Measurements from ENCODE around the gene ADM. TPM values are rescaled to one million over a fixed set of nuclear protein-coding genes. Genes with fewer than 3 reads are reported as not detected.

ADM gene
- total and polyA plus RNA-seq, 4 donors: 9.7 to 33.1 (median 22.7) TPM

GRCh38 chr11:10301656-10302358 lies 3.1 kb upstream of the ADM start:
- Histone ChIP-seq H3K4me3 (ENCODE audit: low read depth in 1 of 3, low read length in 3 of 3) (peak overlapping the region in 1 of 3 donors; percentile 63), H3K9me3 (ENCODE audit: control insufficient read depth in 4 of 4, low read length in 3 of 4) (no peaks in the 10 kb centered on the region)
- WGBS: 40% methylated on average over 9 of the region's 9 CpGs

DNA sequence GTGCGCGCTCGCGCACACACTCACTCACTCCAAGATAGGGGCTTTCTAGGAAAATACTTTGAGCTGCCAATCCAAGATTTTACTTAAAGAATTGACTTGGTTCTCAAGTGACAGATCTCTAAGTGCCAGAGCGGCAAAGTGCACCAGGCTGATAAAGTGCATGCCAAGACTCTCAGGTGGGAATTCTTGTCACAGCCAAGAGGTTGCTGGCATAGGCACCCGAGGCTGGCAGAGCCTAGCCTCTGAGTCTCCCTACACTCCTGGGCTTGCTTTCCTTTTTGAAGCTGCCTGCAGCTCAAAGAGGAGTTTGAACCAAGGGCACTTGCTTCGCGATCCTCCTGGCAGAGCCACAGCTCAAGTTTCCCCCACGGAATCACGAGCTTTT lies 2.5 kb upstream of the ADM start:
- WGBS: 31% methylated on average over 10 of the region's 10 CpGs
- no peak for DNase-seq (ENCODE audit: low spot score)
- H3K27me3 ChIP-seq (ENCODE audit: control insufficient read depth in 4 of 4, insufficient read depth in 4 of 4, low read length in 3 of 4): no peaks in the 10 kb centered on the region
- peak overlapping the region; percentile 84 to 96 for H3K27ac ChIP-seq (ENCODE audit: low read depth in 1 of 2, low read length in 2 of 2)
- H3K4me3 ChIP-seq (ENCODE audit: low read depth in 1 of 3, low read length in 3 of 3): peak overlapping the region; percentile 51 to 73 (median 63)
- peaks cover 6 to 36% (median 19%) of the 10 kb centered on the region in 4 donors for H3K4me1 ChIP-seq (ENCODE audit: control insufficient read depth in 4 of 4, insufficient read depth in 4 of 4, low read length in 3 of 4)
- H3K9ac ChIP-seq (ENCODE audit: low read depth in 1 of 2, low read length in 2 of 2): peak overlapping the region; percentile 57 to 91
- H3K9me3 ChIP-seq (ENCODE audit: control insufficient read depth in 4 of 4, low read length in 3 of 4): no peaks in the 10 kb centered on the region
- H3K36me3 ChIP-seq (ENCODE audit: control insufficient read depth in 4 of 4, insufficient read depth in 3 of 4, low read depth in 1 of 4, low read length in 3 of 4): no peaks in the 10 kb centered on the region
- no peak for TF ChIP-seq GABPA (IDR thresholded peaks at IDR 0.05 in 1 of 2, conservative IDR thresholded peaks at IDR 0.05 in 1 of 2)
- no peak for TF ChIP-seq TAF1 (conservative IDR thresholded peaks at IDR 0.05)
- TF ChIP-seq REST (IDR thresholded peaks at IDR 0.05): no peak
- no peak for TF ChIP-seq EGR1 (IDR thresholded peaks at IDR 0.05; ENCODE audit: low read depth in 2 of 2)
- TF ChIP-seq HNF4A (conservative IDR thresholded peaks at IDR 0.05): no peak
- no peak for TF ChIP-seq YY1 (IDR thresholded peaks at IDR 0.05)
- no peak for TF ChIP-seq HNF4G (IDR thresholded peaks at IDR 0.05)
- TF ChIP-seq, protein P1, sequence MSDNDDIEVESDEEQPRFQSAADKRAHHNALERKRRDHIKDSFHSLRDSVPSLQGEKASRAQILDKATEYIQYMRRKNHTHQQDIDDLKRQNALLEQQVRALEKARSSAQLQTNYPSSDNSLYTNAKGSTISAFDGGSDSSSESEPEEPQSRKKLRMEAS (IDR thresholded peaks at IDR 0.05): no peak
- TF ChIP-seq, protein P2, sequence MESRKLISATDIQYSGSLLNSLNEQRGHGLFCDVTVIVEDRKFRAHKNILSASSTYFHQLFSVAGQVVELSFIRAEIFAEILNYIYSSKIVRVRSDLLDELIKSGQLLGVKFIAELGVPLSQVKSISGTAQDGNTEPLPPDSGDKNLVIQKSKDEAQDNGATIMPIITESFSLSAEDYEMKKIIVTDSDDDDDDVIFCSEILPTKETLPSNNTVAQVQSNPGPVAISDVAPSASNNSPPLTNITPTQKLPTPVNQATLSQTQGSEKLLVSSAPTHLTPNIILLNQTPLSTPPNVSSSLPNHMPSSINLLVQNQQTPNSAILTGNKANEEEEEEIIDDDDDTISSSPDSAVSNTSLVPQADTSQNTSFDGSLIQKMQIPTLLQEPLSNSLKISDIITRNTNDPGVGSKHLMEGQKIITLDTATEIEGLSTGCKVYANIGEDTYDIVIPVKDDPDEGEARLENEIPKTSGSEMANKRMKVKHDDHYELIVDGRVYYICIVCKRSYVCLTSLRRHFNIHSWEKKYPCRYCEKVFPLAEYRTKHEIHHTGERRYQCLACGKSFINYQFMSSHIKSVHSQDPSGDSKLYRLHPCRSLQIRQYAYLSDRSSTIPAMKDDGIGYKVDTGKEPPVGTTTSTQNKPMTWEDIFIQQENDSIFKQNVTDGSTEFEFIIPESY (IDR thresholded peaks at IDR 0.05): no peak
- no peak for TF ChIP-seq SP1 (IDR thresholded peaks at IDR 0.05)

More at GRCh38 chr11:10301656-10302358, 3.1 kb upstream of the ADM start:
- H3K9ac ChIP-seq (ENCODE audit: low read depth in 1 of 2, low read length in 2 of 2): peak overlapping the region in 1 of 2 donors; percentile 91
- no peaks in the 10 kb centered on the region for H3K27me3 ChIP-seq (ENCODE audit: control insufficient read depth in 4 of 4, insufficient read depth in 4 of 4, low read length in 3 of 4)
- no peak for TF ChIP-seq RXRA (IDR thresholded peaks at IDR 0.05)
- no peak for TF ChIP-seq FOXA1 (IDR thresholded peaks at IDR 0.05)
- TF ChIP-seq, protein P2 (IDR thresholded peaks at IDR 0.05): no peak
- TF ChIP-seq NR2F2 (IDR thresholded peaks at IDR 0.05): no peak
- no peak for TF ChIP-seq ATF3 (IDR thresholded peaks at IDR 0.05)
- no peak for TF ChIP-seq GABPA (IDR thresholded peaks at IDR 0.05 in 1 of 2, conservative IDR thresholded peaks at IDR 0.05 in 1 of 2)
- no peak for TF ChIP-seq REST (IDR thresholded peaks at IDR 0.05)
- DNase-seq (ENCODE audit: low spot score): no peak
- H3K27ac ChIP-seq (ENCODE audit: low read depth in 1 of 2, low read length in 2 of 2): peak overlapping the region; percentile 84 to 96
- H3K4me1 ChIP-seq (ENCODE audit: control insufficient read depth in 4 of 4, insufficient read depth in 4 of 4, low read length in 3 of 4): peaks cover 6 to 31% (median 16%) of the 10 kb centered on the region in 4 donors
- H3K36me3 ChIP-seq (ENCODE audit: control insufficient read depth in 4 of 4, insufficient read depth in 3 of 4, low read depth in 1 of 4, low read length in 3 of 4): no peaks in the 10 kb centered on the region

Data from liver (tissue), 9 donors.